ENCODE data around the gene CA10.

GRCh38 chr17:51685287-51685909, 473.1 kb downstream of the CA10 start:
- no peak for TF ChIP-seq CTCF (IDR thresholded peaks at IDR 0.05)
- no peak for TF ChIP-seq POLR2AphosphoS5 (IDR thresholded peaks at IDR 0.05)
- no peak for TF ChIP-seq POLR2A (IDR thresholded peaks at IDR 0.05)
